ENCODE data around the gene TBCK.

- TF ChIP-seq FOXP2 (optimal IDR thresholded peaks at IDR 0.05; ENCODE audit: control extremely low read depth, extremely low read length, insufficient read depth) (no peak), EZH2 (IDR thresholded peaks at IDR 0.05) (no peak), POLR2AphosphoS5 (IDR thresholded peaks at IDR 0.05; ENCODE audit: borderline replicate concordance, low read depth, low read length) (no peak)
These were observed 211.7 kb downstream of the TBCK start for GRCh38 chr4:106104276-106104675.

Measured in SK-N-MC (cell line).